ENCODE data around the gene BBS7.

Gene BBS7

GRCh38 chr4:121794505-121795188, 75.6 kb downstream of the BBS7 start:
- no peak for DNase-seq (ENCODE audit: low read depth in 3 of 3, low spot score in 1 of 3)

DNA sequence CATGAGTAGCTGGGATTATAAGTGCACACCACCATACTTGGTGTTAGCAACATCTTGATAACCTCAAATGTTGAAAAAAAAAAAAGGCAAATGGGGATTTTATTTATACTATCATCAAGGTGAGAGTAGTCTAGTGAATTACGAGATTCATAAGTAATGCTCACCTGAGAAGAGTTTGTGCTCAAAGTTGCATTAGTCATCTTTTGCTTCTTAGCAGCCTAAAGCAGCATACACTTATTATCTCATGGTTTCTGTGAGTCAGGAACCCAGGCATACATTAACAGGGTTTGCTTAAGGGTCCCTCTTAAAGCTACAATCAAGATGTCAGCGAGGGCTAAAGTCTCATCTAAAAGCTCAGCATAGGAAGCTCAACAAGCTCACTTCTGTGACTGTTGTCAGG, 77.3 kb downstream of the BBS7 start:
- DNase-seq (ENCODE audit: low read depth in 3 of 3, low spot score in 1 of 3), result no peak

DNA sequence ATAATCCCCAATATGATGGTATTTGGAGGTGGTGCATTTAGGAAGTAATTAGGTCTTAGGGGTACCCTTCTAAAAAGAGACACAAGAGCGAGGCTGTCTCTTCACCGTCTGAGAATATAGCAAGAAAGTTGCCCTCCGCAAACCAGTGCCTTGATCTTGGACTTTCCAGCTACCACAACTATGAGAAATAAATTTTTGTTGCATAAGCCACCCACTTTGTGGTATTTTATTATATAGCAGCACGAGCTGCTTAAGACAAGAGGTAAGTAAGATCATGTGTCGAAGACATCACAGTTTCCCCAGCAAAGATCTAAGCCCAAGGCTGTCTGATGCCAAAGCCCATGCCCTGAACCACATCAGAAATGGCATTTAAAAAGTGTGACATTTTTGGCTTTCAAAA, 78.8 kb downstream of the BBS7 start:
- no peak for DNase-seq (ENCODE audit: low read depth in 3 of 3, low spot score in 1 of 3)

GRCh38 chr4:121790976-121791375, 79.3 kb downstream of the BBS7 start:
- DNase-seq (ENCODE audit: low read depth in 3 of 3, low spot score in 1 of 3), result no peak

GRCh38 chr4:121789960-121790829, 80.1 kb downstream of the BBS7 start:
- no peak for DNase-seq (ENCODE audit: low read depth in 3 of 3, low spot score in 1 of 3)

- no peak for DNase-seq (ENCODE audit: low read depth in 3 of 3, low spot score in 1 of 3)
These were observed 80.8 kb downstream of the BBS7 start for GRCh38 chr4:121789455-121789854.

GRCh38 chr4:121788896-121789295, 81.4 kb downstream of the BBS7 start:
- DNase-seq (ENCODE audit: low read depth in 3 of 3, low spot score in 1 of 3), result no peak

- no peak for DNase-seq (ENCODE audit: low read depth in 3 of 3, low spot score in 1 of 3)
These were observed 84.1 kb downstream of the BBS7 start for GRCh38 chr4:121786221-121786620.

DNA sequence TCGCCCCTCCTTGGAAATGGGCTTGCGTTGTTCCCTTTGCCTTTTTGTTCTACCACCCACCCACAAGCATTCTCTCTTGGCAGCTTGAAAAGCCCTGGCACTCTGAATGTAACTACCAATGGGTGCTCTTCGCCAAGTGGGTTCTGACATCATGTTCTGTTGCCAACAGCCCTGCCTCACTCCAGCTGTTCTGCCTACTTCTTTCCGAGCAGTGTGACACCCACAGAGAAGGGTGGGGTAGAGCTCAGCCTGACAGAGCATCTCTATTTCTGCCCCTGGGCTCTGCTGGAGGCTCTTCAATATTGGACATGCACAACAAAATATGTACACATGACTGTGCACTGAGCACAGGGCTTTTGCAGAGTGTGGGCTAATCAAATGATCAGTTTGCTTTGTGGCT, 84.8 kb downstream of the BBS7 start:
- DNase-seq (ENCODE audit: low read depth in 3 of 3, low spot score in 1 of 3), result no peak

DNA sequence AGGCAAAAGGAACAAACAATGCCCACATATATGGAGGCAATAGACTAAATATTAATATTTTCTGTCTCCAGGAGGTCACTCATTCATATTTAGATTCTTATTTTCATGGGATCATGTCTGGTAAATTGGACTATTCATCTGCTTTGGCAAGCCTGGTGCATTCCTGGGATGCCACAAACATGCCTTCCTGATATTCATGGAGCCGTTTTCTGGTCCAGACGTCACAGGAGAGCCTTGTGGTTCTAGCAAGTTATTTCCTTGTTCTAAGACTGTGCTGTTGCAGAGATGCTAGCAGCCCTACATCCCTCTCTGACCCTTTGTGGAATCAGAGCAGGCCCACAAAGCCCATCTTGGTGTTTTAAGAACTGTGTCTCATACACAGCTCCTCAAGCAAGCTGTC, 85.3 kb downstream of the BBS7 start:
- DNase-seq (ENCODE audit: low read depth in 3 of 3, low spot score in 1 of 3), result no peak

DNA sequence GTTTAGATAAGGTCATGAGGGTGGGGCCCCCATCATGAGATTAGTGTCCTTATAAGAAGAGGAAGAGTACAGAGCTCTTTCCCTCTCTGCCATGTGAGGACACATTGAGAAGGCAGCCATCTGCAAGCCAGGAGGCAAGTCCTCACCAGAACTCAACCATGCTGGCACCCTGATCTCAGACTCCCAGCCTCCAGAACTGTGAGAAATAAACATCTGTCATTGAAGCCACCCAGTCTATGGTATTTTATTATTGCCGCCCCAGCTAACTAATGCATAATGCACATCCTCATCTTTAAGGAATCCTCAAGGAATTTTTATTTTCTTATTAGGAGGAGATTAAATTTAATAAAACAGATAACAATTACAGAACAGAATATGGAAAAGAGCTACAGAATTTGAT, 85.9 kb downstream of the BBS7 start:
- DNase-seq (ENCODE audit: low read depth in 3 of 3, low spot score in 1 of 3), result no peak

DNA sequence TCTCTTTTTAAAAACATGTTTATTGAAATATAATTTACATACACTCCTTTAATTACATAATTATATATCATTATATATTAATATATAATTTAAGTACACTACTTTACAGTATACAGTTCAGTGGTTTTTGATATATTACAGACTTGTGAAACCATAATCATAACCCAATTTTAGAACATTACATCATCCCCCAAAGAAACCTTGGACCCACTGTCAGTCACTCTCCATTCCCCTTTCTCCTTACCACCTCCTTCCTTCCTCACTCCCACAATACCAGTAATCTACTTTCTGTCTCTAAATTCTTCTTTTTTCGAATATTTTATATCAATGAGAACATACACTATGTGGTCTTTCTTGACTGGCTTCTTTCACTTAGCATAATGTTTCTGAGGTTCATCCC, 87.1 kb downstream of the BBS7 start:
- DNase-seq (ENCODE audit: low read depth in 3 of 3, low spot score in 1 of 3), result no peak

DNA sequence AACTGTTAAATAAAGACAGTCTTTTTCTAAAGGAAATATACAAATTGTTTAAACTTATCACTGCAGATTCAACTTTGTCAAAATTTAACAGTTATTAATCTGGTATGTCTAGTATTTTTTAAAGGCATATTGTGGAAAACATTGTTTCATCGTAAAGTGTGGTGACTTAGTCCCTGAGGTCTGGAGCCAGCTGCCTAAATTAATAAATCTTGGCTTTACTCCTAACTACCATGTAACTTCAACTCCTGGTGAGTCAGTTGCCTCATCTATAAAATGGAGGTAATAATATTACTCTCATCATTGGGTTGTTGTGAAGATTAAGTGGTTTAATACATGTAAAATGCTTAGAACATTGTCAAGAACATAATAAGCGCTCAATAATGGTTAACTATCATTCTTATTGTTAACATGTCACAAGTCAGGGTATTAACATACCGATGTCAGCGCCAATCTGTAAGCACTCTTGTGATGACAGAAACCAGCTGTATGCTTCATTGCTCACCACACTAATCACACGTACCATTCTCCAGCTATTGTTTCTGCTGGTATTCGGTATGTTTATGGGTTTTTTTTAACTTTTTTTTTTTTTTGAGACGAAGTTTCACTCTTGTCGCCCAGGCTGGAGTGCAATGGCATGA, 91.2 kb downstream of the BBS7 start:
- no peak for DNase-seq (ENCODE audit: low read depth in 3 of 3, low spot score in 1 of 3)

GRCh38 chr4:121777625-121778024, 92.6 kb downstream of the BBS7 start:
- DNase-seq (ENCODE audit: low read depth in 3 of 3, low spot score in 1 of 3), result no peak

- no peak for DNase-seq (ENCODE audit: low read depth in 3 of 3, low spot score in 1 of 3)
These were observed 93.5 kb downstream of the BBS7 start for GRCh38 chr4:121776610-121777401.

Data from stimulated activated CD4-positive, alpha-beta T cell treated with anti-CD3 and anti-CD28 coated beads, TNF-alpha, amount 100 ng/mL, for 1 hour (primary cell).